Brain microvascular endothelial cell (primary cell): ENCODE results near the gene TMCO4.

Source experiments
- DNase-seq: peaks from one replicate; pipeline ENCODE4 v3.0.0-alpha.2; 2020
- H3K27ac ChIP-seq: fragments of 250-450 bp; sonication (Bioruptor Pico); 2 replicates; pipeline ENCODE4 v1.5.1; 2020; ENCODE audit warnings: mild to moderate bottlenecking, moderate library complexity
- H3K27me3 ChIP-seq: fragments of 250-450 bp; sonication (Bioruptor Pico); replicated peaks from 2 replicates; pipeline ENCODE4 v1.5.1; 2020; ENCODE audit warnings: mild to moderate bottlenecking
- H3K36me3 ChIP-seq: fragments of 250-450 bp; sonication (Bioruptor Pico); replicated peaks from 2 replicates; pipeline ENCODE4 v1.5.1; 2020; ENCODE audit warnings: mild to moderate bottlenecking
- H3K4me3 ChIP-seq: 2 replicates; pipeline ENCODE4 v1.5.1; 2011; ENCODE audit warnings: low read depth, mild to moderate bottlenecking, control low read depth, low read length, moderate library complexity
- CTCF ChIP-seq: IDR thresholded peaks from 2 replicates; pipeline ENCODE4 v1.5.1; 2011; ENCODE audit warnings: low read depth, mild to moderate bottlenecking, moderate library complexity, low read length, control low read depth, inconsistent platforms; ENCODE audit errors: missing control alignments
- in situ Hi-C: cut with HindIII; loops from 2 replicates; pipeline ENCODE4 v1.10.0; 2017; ENCODE audit warnings: low sequenced_read_pairs, low pct_ligation_motif_present

Gene TMCO4

GRCh38 chr1:19815801-19816736 is 16.4 kb upstream of the TMCO4 start:
- no peak for DNase-seq
- H3K27ac ChIP-seq = no peak overlapping the region
- in situ Hi-C loops = no loop called here
- no peaks in the 10 kb centered on the region for H3K27me3 ChIP-seq
- no peaks in the 10 kb centered on the region for H3K36me3 ChIP-seq
- TF ChIP-seq CTCF = no peak
- no peak overlapping the region for H3K4me3 ChIP-seq

GRCh38 chr1:19814681-19815503 is 15.2 kb upstream of the TMCO4 start, which contains the start of gene RNF186:
RNF186 (minus strand) TSS chr1:19815283; CDS start chr1:19815101, 182 bp downstream.
- Histone ChIP-seq H3K27me3 (no peaks in the 10 kb centered on the region), H3K27ac (no peak within 1 kb of the TSS)

GRCh38 chr1:19814244-19814661 is 14.5 kb upstream of the TMCO4 start:
- no peaks in the 10 kb centered on the region for H3K36me3 ChIP-seq
- H3K4me3 ChIP-seq = no peak overlapping the region
- no peak for TF ChIP-seq CTCF
- in situ Hi-C loops = no loop called here
- H3K27ac ChIP-seq = no peak overlapping the region
- H3K27me3 ChIP-seq = no peaks in the 10 kb centered on the region
- no peak for DNase-seq

More at GRCh38 chr1:19814681-19815503, 15.2 kb upstream of the TMCO4 start, which contains the start of gene RNF186:
- TF ChIP-seq CTCF = no peak
- Histone ChIP-seq H3K4me3 (no peak within 1 kb of the TSS), H3K36me3 (no peaks in the 10 kb centered on the region)
- DNase-seq = no peak
- in situ Hi-C loops = no loop called here

- no peak overlapping the region for H3K27ac ChIP-seq
- H3K4me3 ChIP-seq = no peak overlapping the region
- no peak for TF ChIP-seq CTCF
- H3K27me3 ChIP-seq = no peaks in the 10 kb centered on the region
- H3K36me3 ChIP-seq = no peaks in the 10 kb centered on the region
- in situ Hi-C loops = no loop called here
- DNase-seq = no peak
Measured at GRCh38 chr1:19813643-19813960, 13.9 kb upstream of the TMCO4 start.

GRCh38 chr1:19812875-19813642 is 13.3 kb upstream of the TMCO4 start:
- H3K36me3 ChIP-seq = no peaks in the 10 kb centered on the region
- DNase-seq = no peak
- no peak for TF ChIP-seq CTCF
- H3K27ac ChIP-seq = no peak overlapping the region
- no peaks in the 10 kb centered on the region for H3K27me3 ChIP-seq
- no peak overlapping the region for H3K4me3 ChIP-seq
- in situ Hi-C loops = no loop called here
